Measurements from ENCODE around the gene USB1.

DNA sequence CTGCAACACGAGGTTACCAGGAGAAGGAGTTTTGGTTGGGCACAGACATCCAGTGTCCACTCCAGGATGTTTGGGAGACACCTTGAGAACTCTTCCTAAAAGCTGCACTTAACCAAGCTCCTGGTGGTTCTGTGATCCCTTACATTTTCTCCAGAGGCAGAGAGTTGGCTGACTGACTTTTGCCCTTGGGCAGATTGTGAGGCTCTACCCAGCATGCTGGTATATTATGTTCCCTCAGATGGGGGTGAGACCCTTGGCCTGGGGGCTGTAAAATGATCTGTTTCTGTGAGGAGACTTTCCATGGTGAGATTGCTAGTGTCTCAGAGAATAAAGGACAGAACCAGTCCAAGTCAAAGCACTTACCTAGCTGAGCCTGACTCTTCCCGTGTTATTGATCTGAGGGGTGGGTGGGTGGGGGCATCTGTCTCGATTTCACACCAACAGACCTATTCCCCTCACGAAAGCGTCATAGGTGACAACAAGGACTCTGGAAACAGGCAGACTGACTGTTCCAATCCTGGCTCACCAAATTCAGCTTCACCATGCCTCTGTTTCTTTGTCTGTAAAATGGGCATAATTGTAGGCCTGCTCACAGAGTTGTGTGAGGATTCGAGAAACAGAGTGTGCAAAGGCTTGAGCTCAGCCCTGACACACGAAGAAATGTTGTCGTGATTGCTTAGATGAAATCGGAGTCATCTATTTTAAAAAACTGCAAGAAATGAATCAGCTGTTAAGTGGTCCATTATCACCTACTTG lies 12.2 kb downstream of the USB1 start:
- TF ChIP-seq CTCF (IDR thresholded peaks at IDR 0.05) (no peak), POLR2A (IDR thresholded peaks at IDR 0.05; ENCODE audit: low read depth) (no peak)
